Upper lobe of left lung (tissue), 4 donors: ENCODE results near the gene FGF1.

Source experiments
- POLR2AphosphoS5 ChIP-seq, 2 donors: sonication (generic); formaldehyde crosslinking; IDR thresholded peaks; one replicate each; pipeline ENCODE4 v1.5.1; 2017; ENCODE audit warnings: antibody characterized with exemption in 2 of 2
- TF ChIP-seq, protein P1 (sequence below), 6 experiments: fragments of 450-650 bp in 4 of 6; fragments of 200-600 bp in 2 of 6; sonication (generic) in 2 of 6; IDR thresholded peaks; one replicate each; pipeline ENCODE4 v1.5.1; 2016 to 2019; ENCODE audit warnings: antibody characterized with exemption in 6 of 6

DNA sequence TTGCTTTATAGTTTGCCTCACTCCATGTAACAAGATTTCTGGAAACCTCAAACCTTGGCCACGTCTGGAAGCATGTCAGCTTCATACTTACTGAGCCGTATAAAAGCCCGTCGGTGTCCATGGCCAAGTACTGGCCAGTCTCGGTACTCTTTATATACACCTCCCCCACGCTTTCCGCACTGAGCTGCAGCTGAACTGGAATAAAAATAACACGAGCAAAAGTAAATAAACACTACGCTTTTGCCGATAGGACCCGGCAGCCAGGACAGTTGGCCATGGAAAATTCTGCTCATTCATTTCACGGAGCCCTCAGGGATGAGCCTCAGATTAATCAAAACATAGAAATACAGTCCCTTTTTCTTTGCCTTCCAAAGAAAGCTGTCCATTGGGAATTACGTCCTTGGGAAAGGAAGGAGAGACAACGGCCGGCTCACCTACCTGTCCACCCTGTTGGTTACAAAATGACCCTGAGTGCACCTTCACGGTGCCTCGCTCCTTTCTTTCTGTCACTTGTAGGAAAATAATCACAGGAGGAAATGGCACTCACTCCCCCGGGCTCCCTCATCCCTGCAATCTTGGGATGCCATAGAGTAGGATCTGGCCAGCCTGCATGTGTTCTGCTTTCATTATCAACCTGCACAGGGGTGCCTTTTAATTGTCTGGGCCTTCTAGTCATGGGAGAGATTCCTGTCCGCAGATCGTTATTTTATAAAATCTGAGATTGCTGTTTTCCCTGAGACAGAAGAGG, 85.1 kb downstream of the FGF1 start:
- TF ChIP-seq, protein P1, sequence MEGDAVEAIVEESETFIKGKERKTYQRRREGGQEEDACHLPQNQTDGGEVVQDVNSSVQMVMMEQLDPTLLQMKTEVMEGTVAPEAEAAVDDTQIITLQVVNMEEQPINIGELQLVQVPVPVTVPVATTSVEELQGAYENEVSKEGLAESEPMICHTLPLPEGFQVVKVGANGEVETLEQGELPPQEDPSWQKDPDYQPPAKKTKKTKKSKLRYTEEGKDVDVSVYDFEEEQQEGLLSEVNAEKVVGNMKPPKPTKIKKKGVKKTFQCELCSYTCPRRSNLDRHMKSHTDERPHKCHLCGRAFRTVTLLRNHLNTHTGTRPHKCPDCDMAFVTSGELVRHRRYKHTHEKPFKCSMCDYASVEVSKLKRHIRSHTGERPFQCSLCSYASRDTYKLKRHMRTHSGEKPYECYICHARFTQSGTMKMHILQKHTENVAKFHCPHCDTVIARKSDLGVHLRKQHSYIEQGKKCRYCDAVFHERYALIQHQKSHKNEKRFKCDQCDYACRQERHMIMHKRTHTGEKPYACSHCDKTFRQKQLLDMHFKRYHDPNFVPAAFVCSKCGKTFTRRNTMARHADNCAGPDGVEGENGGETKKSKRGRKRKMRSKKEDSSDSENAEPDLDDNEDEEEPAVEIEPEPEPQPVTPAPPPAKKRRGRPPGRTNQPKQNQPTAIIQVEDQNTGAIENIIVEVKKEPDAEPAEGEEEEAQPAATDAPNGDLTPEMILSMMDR (IDR thresholded peaks at IDR 0.05): peak in 1 of 6 experiments; percentile 18
- TF ChIP-seq POLR2AphosphoS5 (IDR thresholded peaks at IDR 0.05): peak in 1 of 2 donors; percentile 63
